GM19043 (cell line): ENCODE measurements around the gene ZNF354B.
"Not testable (repeated sequence)": the region's sequence is repeated elsewhere in the genome, so short reads cannot be mapped to it uniquely, and the experiment has no call there.

Experiments
- ATAC-seq: cut with Tn5 transposase; IDR thresholded peaks from one replicate; pipeline ENCODE4 v1.9.1; 2021; ENCODE audit warnings: low read depth; ENCODE audit not compliant: unreplicated experiment

The ZNF354B gene

DNA sequence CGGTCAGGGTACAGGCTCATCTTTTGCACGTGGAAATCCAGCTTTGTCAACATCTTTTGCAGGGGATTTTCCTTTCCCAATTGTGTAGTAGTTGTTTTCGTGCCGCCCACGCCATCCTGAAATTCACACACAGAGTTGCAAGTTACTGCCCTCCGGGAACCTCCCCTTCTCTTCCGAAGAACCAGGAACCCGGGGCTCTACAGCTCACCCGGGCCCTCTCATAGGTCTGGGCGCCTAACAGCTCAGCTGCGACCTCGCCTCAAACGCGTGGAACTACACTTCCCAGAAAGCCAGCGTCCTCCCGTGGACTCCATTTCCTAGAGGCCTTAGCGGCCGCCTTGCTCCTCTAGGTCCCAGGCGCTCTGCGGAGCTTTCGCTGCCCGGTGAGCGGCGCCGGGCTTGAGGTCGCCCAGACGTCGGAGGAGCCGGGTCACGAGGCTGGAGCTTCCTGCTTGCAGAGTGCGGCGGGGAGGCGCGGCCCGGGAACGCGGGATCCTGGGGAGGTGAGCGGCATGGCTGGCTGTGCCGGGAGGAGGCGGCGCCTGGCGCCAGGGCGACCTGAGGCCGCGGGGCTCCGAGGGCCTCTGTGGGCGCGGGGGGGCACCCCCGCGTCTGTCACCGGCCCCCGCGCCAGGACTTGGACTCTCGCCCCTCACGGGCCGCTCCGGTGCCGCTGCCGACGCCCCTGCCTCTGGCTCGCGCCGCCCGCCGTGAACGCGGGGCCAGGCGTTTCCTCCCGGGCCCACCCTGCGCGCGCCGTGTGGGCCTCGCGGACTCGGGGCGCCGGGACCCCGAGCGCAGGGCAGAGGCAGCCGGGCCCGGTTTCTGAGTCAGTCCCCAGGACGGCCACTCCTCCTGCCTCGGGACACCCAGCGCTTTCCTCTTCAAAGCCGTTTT lies at the start of gene ZNF354B:
Gene ZNF354B (plus strand): TSS at position 329 of the 897 bp plus-strand sequence. CDS start 1,095 bp downstream, outside the sequence.
- peak; percentile 99 for ATAC-seq

DNA sequence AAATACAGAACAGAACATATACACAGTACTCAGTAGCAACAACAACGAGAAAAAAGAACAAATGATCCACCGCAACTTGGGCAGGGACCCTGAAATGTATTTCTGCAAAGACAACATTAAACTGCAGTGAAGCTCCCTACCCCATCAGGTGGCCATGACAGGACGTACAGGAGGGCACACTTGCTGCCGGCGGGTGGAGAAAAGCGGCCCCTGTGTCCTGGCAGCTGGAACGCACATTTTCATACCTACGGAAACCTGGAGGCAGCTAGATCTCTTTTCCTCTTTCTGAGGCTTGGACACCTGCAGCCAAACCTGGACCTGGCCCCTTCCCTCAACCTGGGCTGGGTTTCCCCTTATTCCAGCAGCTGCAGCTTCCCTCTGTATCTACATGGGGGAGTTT lies 42.2 kb upstream of the ZNF354B start:
- ATAC-seq = no peak

DNA sequence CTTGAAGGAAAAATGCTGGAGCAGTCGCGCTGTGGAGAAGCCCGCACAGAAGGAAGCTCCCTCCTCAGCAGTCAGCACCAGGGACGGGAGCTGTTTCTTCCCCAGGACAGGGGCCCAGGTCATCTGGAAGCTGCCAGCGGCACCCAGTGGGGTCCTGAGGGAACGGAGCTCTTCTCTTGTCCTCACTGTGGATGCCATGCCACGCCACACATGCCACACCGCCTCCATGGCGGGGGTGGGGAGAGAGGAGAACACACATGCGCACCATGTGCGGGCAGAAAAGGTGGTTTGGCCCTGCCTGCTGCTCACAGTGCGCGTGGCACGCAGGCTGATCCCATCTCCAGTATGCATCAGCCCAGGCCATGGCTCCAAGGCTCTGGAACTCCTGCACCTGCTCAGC lies 41.7 kb upstream of the ZNF354B start:
- ATAC-seq = no peak

GRCh38 chr5:178820001-178820400 lies 39.8 kb upstream of the ZNF354B start:
- no peak for ATAC-seq

DNA sequence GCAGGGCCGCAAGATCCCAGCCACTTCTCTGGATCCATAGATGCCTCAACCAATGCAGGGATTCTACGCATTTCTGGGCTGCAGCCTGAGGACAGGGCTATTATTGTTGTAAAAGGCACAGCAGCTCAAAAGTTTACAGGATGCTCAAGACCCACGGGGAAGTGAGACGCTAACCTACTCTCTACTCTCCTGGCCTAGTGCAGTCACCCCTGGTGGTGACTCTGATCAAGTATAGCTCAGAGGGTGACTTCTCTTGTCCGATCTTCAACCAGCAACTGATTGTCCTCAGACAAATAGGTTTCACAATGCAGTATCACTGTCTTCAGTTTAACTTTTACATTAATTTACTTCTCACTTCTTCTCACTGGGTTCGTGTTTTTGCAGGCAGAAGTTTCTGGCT lies 34.3 kb upstream of the ZNF354B start:
- ATAC-seq = no peak

GRCh38 chr5:178826216-178826615 lies 33.5 kb upstream of the ZNF354B start:
- no peak for ATAC-seq

GRCh38 chr5:178827636-178828035 lies 32.1 kb upstream of the ZNF354B start:
- no peak for ATAC-seq

DNA sequence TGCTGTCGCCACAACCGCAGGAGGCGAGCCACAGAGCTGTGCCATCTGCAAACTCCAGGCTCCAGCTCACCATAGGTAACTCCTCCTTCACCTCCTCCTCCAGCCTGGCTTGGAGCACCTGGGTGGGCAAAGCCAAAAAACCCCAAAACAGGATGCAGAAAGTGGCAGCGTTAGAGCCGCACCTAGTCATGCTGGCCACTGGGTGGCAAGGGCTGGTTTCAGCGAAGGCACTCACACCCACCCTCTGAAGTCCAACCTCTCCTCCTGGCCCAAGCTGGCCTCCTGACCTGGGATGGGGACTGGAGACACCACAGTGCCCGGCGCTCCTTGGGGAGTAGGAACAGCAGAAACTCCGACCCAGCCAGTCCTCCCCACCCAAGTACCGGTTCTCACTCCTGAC lies 28.7 kb upstream of the ZNF354B start:
- no peak for ATAC-seq

DNA sequence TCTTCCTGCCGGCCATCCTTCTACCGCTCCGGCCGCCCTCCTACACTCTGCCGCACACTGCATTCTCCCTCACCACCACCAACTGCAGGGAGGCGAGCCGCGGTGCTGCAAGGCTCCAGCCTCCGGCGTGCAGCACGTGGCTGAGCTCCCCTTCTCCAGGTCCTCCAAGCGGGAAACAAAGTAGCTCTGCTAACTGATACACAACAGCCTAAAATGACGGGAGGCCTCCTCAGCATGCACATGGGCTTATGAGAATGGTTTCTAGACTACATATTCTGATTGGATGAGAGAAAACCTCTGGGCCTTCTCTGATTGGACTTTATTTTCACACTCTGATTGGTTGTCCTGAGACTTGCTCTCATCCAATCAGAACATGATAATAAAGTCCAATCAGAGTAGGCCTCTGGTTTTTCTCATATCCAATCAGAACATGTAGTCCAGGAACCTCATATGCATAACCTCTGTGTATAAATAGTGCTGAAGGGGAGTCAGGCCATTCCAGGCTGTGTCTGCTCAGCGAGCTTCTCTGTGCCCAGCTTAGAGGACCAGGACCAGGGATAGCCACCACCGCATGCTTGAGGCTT lies 27.0 kb upstream of the ZNF354B start:
- no peak for ATAC-seq

GRCh38 chr5:178836628-178837027 lies 23.1 kb upstream of the ZNF354B start:
- no peak for ATAC-seq

DNA sequence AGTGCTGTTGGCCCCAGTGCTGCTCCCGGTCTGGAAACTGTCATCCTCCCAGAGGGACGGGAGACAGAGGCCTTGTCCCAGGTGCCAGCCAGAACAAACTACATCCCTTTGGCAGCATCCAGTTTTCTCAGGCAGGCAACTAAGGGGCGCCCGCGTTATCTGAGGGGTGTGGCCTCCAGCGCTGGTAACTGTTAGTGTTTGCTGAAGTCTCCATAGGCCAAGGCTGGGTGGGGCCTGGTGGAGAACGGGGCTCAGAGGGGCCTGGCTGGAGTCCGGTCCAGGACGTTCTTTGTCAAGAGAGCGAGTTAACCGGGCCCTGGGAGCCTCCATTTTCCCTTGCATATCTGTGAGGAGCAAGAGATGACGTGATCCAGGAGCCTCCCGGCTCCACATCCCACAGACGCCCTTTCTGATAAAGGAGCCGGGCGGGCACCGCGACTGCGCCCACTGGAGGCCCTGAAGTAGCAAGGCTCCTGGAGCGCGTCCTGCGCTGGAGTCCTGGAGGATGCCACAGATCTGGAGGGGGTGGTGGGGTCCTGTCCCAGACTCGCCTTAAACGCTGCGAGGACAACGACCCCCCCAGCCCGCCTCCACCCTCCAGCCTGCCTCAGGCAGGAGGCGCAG lies 20.9 kb upstream of the ZNF354B start:
- not testable (repeated sequence) for ATAC-seq

GRCh38 chr5:178839319-178839704 lies 20.4 kb upstream of the ZNF354B start:
- ATAC-seq = no peak

GRCh38 chr5:178840399-178840798 lies 19.4 kb upstream of the ZNF354B start:
- not testable (repeated sequence) for ATAC-seq

- ATAC-seq = no peak
These were observed 10.4 kb upstream of the ZNF354B start for GRCh38 chr5:178849316-178849715.

DNA sequence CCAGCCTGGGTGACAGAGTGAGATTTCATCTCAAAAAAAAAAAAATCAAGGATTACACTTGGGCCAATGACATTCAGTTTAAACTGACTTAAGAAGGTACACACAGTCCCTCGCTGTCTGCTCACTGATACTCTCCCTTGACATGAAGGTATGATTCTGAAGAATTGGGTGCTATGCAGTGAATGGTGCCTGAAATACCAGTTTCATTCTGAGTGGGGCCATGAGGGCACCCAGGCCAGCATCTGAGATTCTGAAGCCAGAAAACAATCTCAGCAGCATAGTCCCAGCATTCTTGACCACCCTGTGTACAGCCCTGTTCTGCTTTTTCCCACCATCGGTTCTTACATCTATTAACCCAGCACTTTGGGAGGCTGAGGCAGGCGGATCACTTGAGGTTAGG lies 7.8 kb upstream of the ZNF354B start:
- ATAC-seq = no peak

- no peak for ATAC-seq
These were observed 5.5 kb upstream of the ZNF354B start for GRCh38 chr5:178854284-178854683.

- not testable (repeated sequence) for ATAC-seq
These were observed 862 bp downstream of the ZNF354B start for GRCh38 chr5:178860615-178861014.

GRCh38 chr5:178861627-178862026 lies 1.9 kb downstream of the ZNF354B start:
- ATAC-seq = no peak

- ATAC-seq = no peak
These were observed 7.2 kb downstream of the ZNF354B start for GRCh38 chr5:178866946-178867345.

DNA sequence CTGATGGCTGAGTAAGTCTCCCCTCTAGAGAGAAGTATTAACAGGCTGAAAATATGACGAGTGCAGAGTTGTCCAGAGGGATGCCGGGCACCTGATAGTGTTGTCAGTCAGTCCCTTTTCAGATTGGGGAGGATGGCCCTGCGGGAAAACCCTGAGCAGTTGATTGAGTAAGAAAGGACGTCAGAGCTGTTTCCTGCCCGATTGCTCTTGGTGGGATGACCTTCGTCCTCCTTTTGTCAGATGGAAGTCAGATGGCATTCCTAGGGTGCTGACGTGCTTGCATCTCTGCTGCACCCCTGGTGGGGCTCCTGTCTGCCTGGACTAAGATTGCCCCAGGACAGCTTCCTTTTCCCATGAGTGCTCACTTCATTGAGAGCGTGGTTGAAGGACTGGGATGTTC lies 9.8 kb downstream of the ZNF354B start:
- ATAC-seq = no peak

DNA sequence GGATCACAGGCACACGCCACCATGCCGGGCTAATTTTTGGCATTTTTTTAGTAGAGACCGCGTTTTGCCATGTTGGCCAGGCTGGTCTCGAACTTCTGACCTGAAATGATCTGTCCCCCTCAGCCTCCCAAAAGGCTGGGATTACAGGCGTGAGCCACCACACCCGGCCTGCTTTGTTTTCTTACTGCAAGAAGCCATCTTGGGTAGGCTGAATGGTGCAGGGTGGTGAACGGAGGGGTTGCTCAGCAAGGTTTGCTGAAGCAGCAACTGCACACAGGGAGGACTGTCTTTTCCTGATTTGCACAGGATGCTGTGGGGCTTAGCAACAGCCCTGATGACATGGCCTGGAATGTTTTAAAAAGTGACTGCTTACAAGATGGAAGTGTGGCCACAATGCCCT lies 10.7 kb downstream of the ZNF354B start:
- ATAC-seq = no peak

DNA sequence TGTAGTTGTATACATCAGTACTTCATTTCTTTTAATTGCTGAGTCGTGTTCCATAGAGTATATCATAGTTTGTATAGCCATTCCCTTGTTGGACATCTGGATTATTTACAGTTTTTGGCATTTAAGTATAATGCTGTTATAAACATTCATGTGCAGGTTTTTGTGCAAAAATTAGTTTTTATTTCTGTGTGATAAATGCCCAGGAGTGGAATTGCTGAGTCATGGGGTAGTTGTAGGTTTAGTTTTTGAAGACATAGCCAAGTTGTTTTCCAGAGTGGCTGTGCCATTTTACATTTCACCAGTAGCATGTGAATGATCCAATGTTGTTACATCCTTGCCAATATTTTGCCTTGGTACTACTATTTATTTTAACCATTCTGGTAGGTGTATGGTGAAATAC lies 12.5 kb downstream of the ZNF354B start:
- ATAC-seq = no peak
